IMR-90 (cell line): ENCODE results near the gene RRP8. TPM values are rescaled to one million over a fixed set of nuclear protein-coding genes. Genes with fewer than 3 reads are reported as not detected.

Experiments
- ATAC-seq: fragments of 200-7000 bp; cut with Tn5 transposase; 2 replicates; pipeline ENCODE4 v1.9.1; 2020; ENCODE audit warnings: low read depth, mild to moderate bottlenecking, moderate library complexity
- BruUV-seq: library from RNA; stranded (reverse); fragments of 400-500 nt; replicated peaks from 2 replicates; lab custom pipeline; 2021; lab: Mats Ljungman, UMichigan
- CTCF ChIA-PET: fragments of 300-600 bp; formaldehyde crosslinking; extraction: SDS; loops from one replicate; lab custom pipeline; 2021; ENCODE audit warnings: antibody characterized with exemption; lab: Yijun Ruan, JAX
- POLR2A ChIA-PET: fragments of 300-600 bp; sonication (Branson Sonifier 250); formaldehyde crosslinking; loops from one replicate; lab custom pipeline; 2022; ENCODE audit warnings: antibody characterized with exemption; ENCODE audit not compliant: unreplicated experiment; lab: Charles Lee
- DNase-seq: peaks from one replicate; pipeline ENCODE4 v3.0.0; 2013
- H2AFZ ChIP-seq: replicated peaks from 2 replicates; pipeline ENCODE3; 2013; ENCODE audit warnings: low read length, mild to moderate bottlenecking; ENCODE audit not compliant: poor library complexity
- H2AK5ac ChIP-seq: 2 replicates; pipeline ENCODE4 v1.6.1; 2013; ENCODE audit warnings: low read depth, low read length, inconsistent platforms
- H2AK9ac ChIP-seq: replicated peaks from 2 replicates; pipeline ENCODE3; 2013; ENCODE audit warnings: mild to moderate bottlenecking, low read depth, low read length, moderate library complexity; ENCODE audit not compliant: poor library complexity
- H2BK120ac ChIP-seq: 2 replicates; pipeline ENCODE4 v1.6.1; 2013; ENCODE audit warnings: low read depth, low read length, inconsistent platforms
- H2BK15ac ChIP-seq: 3 replicates; pipeline ENCODE4 v1.6.1; 2013; ENCODE audit warnings: low read depth, low read length, inconsistent platforms
- H2BK20ac ChIP-seq: 2 replicates; pipeline ENCODE4 v1.6.1; 2013; ENCODE audit warnings: low read depth, mild to moderate bottlenecking, inconsistent platforms, low read length, moderate library complexity
- H2BK5ac ChIP-seq: 2 replicates; pipeline ENCODE4 v1.6.1; 2013; ENCODE audit warnings: mild to moderate bottlenecking, low read depth, low read length, inconsistent platforms; ENCODE audit not compliant: poor library complexity, severe bottlenecking
- H3K14ac ChIP-seq: replicated peaks from 2 replicates; pipeline ENCODE4 v1.6.1; 2013; ENCODE audit warnings: low read depth, low read length, inconsistent platforms
- H3K18ac ChIP-seq: 2 replicates; pipeline ENCODE4 v1.6.1; 2013; ENCODE audit warnings: low read depth, low read length, control low read depth
- H3K23ac ChIP-seq: 2 replicates; pipeline ENCODE4 v1.6.1; 2013; ENCODE audit warnings: low read depth, low read length, inconsistent platforms
- H3K27ac ChIP-seq: 2 replicates; pipeline ENCODE4 v1.5.1; 2013; ENCODE audit warnings: mild to moderate bottlenecking, control low read depth, low read length; ENCODE audit not compliant: insufficient read depth
- H3K27me3 ChIP-seq: 2 replicates; pipeline ENCODE4 v1.6.1; 2013; ENCODE audit warnings: low read length; ENCODE audit not compliant: control insufficient read depth, insufficient read depth
- H3K36me3 ChIP-seq: 2 replicates; pipeline ENCODE4 v1.6.1; 2013; ENCODE audit warnings: low read length, mixed read lengths; ENCODE audit not compliant: control insufficient read depth, insufficient read depth
- H3K4ac ChIP-seq: 2 replicates; pipeline ENCODE4 v1.6.1; 2013; ENCODE audit warnings: low read depth, low read length, inconsistent platforms
- H3K4me1 ChIP-seq: 2 replicates; pipeline ENCODE4 v1.6.1; 2013; ENCODE audit warnings: low read length, mixed read lengths; ENCODE audit not compliant: control insufficient read depth, insufficient read depth
- H3K4me2 ChIP-seq: 2 replicates; pipeline ENCODE4 v1.6.1; 2013; ENCODE audit warnings: low read depth, mild to moderate bottlenecking, control low read depth, low read length, moderate library complexity
- H3K4me3 ChIP-seq: 2 replicates; pipeline ENCODE4 v1.5.1; 2013; ENCODE audit warnings: low read depth, mild to moderate bottlenecking, control low read depth, low read length, moderate library complexity; ENCODE audit not compliant: insufficient read depth
- H3K56ac ChIP-seq: 2 replicates; pipeline ENCODE4 v1.6.1; 2013; ENCODE audit warnings: low read length, inconsistent platforms; ENCODE audit not compliant: insufficient read depth; ENCODE audit errors: extremely low read depth
- H3K79me1 ChIP-seq, 2 experiments: 2 replicates each; pipeline ENCODE4 v1.6.1; 2013; ENCODE audit warnings: low read length in 2 of 2, inconsistent platforms in 1 of 2, low read depth in 1 of 2
- H3K9ac ChIP-seq: 2 replicates; pipeline ENCODE4 v1.6.1; 2013; ENCODE audit warnings: low read depth, low read length, control low read depth
- H3K9me1 ChIP-seq: 2 replicates; pipeline ENCODE4 v1.6.1; 2013; ENCODE audit warnings: low read length, inconsistent platforms; ENCODE audit not compliant: insufficient read depth
- H3K9me3 ChIP-seq: 2 replicates; pipeline ENCODE4 v1.6.1; 2013; ENCODE audit warnings: low read length; ENCODE audit not compliant: control insufficient read depth, insufficient read depth
- H4K20me1 ChIP-seq: 2 replicates; pipeline ENCODE4 v1.6.1; 2013; ENCODE audit warnings: low read length, inconsistent platforms; ENCODE audit not compliant: insufficient read depth
- H4K5ac ChIP-seq: 2 replicates; pipeline ENCODE4 v1.6.1; 2013; ENCODE audit warnings: mild to moderate bottlenecking, low read depth, low read length, control low read depth
- H4K8ac ChIP-seq, 2 experiments: 2 replicates each; pipeline ENCODE4 v1.6.1; 2013; ENCODE audit warnings: low read depth in 2 of 2, low read length in 2 of 2, control low read depth in 1 of 2, inconsistent platforms in 1 of 2
- H4K91ac ChIP-seq: 2 replicates; pipeline ENCODE4 v1.6.1; 2013; ENCODE audit warnings: low read depth, low read length, inconsistent platforms; ENCODE audit not compliant: insufficient read depth
- CEBPB ChIP-seq: IDR thresholded peaks from 2 replicates; pipeline ENCODE4 v1.6.1; 2012; ENCODE audit warnings: low read depth, low read length, improper control_type of control experiment
- CHD1 ChIP-seq: IDR thresholded peaks from 2 replicates; pipeline ENCODE4 v1.6.1; 2012; ENCODE audit warnings: low read depth, low read length, improper control_type of control experiment
- MAFK ChIP-seq: IDR thresholded peaks from 2 replicates; pipeline ENCODE4 v1.6.1; 2012; ENCODE audit warnings: low read depth, low read length, improper control_type of control experiment
- RCOR1 ChIP-seq: IDR thresholded peaks from 2 replicates; pipeline ENCODE4 v1.6.1; 2012; ENCODE audit warnings: mild to moderate bottlenecking, low read length, improper control_type of control experiment; ENCODE audit not compliant: insufficient replicate concordance
- RFX5 ChIP-seq: IDR thresholded peaks from 2 replicates; pipeline ENCODE4 v1.8.0; 2012; ENCODE audit warnings: low read depth, mild to moderate bottlenecking, low read length, moderate library complexity
- WGBS, 2 experiments: methylation state at CpG; one replicate each; pipeline versions ENCODE4 v1.1.5 to v1.1.7; 2013; ENCODE audit warnings: missing lambda C conversion rate in 2 of 2; ENCODE audit not compliant: insufficient read length in 1 of 2; ENCODE audit errors: extremely low coverage in 2 of 2; 5-methylcytosine and 5-hydroxymethylcytosine counted together
- dilution Hi-C: fragments of 300-500 bp; cut with HindIII; formaldehyde crosslinking; loops from one replicate; pipeline ENCODE4 v1.14.3; 2018; ENCODE audit warnings: low sequenced_read_pairs; ENCODE audit not compliant: unreplicated experiment
- in situ Hi-C: fragments of 300-500 bp; cut with MboI; formaldehyde crosslinking; loops from 3 replicates; pipeline ENCODE4 v1.14.3; 2019; ENCODE audit warnings: low sequenced_read_pairs, inconsistent platforms, mixed read lengths
- intact Hi-C: fragments of 100-400 bp; cut with micrococcal nuclease; formaldehyde crosslinking; loops from 2 replicates; pipeline ENCODE4 v1.10.0; 2022
- polyA plus RNA-seq, 3 experiments: library from polyadenylated mRNA; depleted of rRNA; stranded (reverse); fragments of >200 nt; gene quantifications; 2 replicates each; pipeline ENCODE4 v1.2.3, GENCODE V29; 2012; ENCODE audit warnings: low replicate concordance in 1 of 3
- total RNA-seq: library from RNA; depleted of rRNA; stranded (reverse); fragments of >200 nt; gene quantifications from 2 replicates; pipeline ENCODE4 v1.2.3, GENCODE V29; 2012
- TF ChIP-seq, protein P1 (sequence below): conservative IDR thresholded peaks from 2 replicates; pipeline ENCODE4 v1.5.1; 2012; ENCODE audit warnings: mild to moderate bottlenecking, low read depth, low read length, improper control_type of control experiment

Gene RRP8
- total and polyA plus RNA-seq, 2 of the 4 experiments (the other 2 are of a cell fraction), result 10.8 to 11.5 TPM

DNA sequence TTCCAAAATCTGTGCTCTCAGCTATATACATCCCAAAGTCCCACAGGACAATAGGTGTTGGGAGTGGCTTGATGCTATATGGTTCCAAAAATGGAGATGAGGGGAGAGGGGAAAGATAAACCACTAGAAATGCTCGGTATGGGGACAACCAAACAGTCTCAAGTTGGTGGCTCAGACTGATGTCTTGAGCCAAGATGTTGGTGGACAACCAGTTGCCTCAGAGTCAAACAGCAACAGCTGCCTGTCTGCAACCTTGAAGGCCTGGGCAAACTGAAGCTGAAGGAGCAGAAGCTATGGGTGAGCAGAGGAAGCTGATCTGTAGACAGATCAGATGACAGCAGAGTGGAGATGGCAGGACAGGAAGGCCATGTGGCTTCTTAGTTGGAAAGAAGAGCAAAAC, 4.0 kb downstream of the RRP8 start:
- ChIA-PET CTCF (no interaction called here), POLR2A (no interaction called here)
- intact Hi-C loops, result no loop called here

More for the DNA sequence above, 4.0 kb downstream of the RRP8 start:
- H3K9ac ChIP-seq, result no peak overlapping the region
- no peak overlapping the region for H3K56ac ChIP-seq
- no peak overlapping the region for H2BK20ac ChIP-seq
- no peak overlapping the region for H4K8ac ChIP-seq
- H2AK5ac ChIP-seq, result no peak overlapping the region
- no peak overlapping the region for H3K27ac ChIP-seq
- DNase-seq (no peak), ATAC-seq (no peak)
- no peak overlapping the region for H4K5ac ChIP-seq
- H3K18ac ChIP-seq, result no peak overlapping the region
- H2BK5ac ChIP-seq, result no peak overlapping the region
- H3K36me3 ChIP-seq, result peaks cover 42% of the 10 kb centered on the region
- dilution Hi-C loops, result no loop called here
- peaks cover 14% of the 10 kb centered on the region for H3K9me1 ChIP-seq
- no peak overlapping the region for H3K14ac ChIP-seq
- H4K91ac ChIP-seq, result no peak overlapping the region
- H3K23ac ChIP-seq, result no peak overlapping the region
- H2AK9ac ChIP-seq, result no peak overlapping the region
- H2BK120ac ChIP-seq, result no peak overlapping the region
- no peak overlapping the region for H3K4me3 ChIP-seq
- H3K4me2 ChIP-seq, result no peak overlapping the region
- H2BK15ac ChIP-seq, result no peak overlapping the region
- H3K79me1 ChIP-seq, result peaks cover 24 to 82% of the 10 kb centered on the region in 2 experiments
- H3K4ac ChIP-seq, result no peak overlapping the region
- no TSS peak for BruUV-seq
- no peaks in the 10 kb centered on the region for H3K27me3 ChIP-seq
- no peak overlapping the region for H2AFZ ChIP-seq
- TF ChIP-seq, protein P1, sequence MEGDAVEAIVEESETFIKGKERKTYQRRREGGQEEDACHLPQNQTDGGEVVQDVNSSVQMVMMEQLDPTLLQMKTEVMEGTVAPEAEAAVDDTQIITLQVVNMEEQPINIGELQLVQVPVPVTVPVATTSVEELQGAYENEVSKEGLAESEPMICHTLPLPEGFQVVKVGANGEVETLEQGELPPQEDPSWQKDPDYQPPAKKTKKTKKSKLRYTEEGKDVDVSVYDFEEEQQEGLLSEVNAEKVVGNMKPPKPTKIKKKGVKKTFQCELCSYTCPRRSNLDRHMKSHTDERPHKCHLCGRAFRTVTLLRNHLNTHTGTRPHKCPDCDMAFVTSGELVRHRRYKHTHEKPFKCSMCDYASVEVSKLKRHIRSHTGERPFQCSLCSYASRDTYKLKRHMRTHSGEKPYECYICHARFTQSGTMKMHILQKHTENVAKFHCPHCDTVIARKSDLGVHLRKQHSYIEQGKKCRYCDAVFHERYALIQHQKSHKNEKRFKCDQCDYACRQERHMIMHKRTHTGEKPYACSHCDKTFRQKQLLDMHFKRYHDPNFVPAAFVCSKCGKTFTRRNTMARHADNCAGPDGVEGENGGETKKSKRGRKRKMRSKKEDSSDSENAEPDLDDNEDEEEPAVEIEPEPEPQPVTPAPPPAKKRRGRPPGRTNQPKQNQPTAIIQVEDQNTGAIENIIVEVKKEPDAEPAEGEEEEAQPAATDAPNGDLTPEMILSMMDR, result no peak
- TF ChIP-seq MAFK, result no peak
- no peak for TF ChIP-seq CEBPB
- TF ChIP-seq RCOR1, result no peak
- TF ChIP-seq CHD1, result no peak
- TF ChIP-seq RFX5, result no peak
- in situ Hi-C loops, result no loop called here
- 100% methylated on average over 1 of the region's 1 CpG; no CpG with 5 or more reads in 1 of the 2 experiments for WGBS, 2 experiments
- H4K20me1 ChIP-seq, result peaks cover 3% of the 10 kb centered on the region; the same call in 1 of the 2 replicates
- peaks cover 5% of the 10 kb centered on the region; the same call in 1 of the 2 replicates for H3K4me1 ChIP-seq
- H3K9me3 ChIP-seq, result no peaks in the 10 kb centered on the region
